GM12864 (cell line): ENCODE data around the gene STK32C.
A peak's percentile ranks its signal among the peaks of the same experiment; 100 is the strongest.
"Not testable (repeated sequence)": the region's sequence is repeated elsewhere in the genome, so short reads cannot be mapped to it uniquely, and the experiment has no call there.

Experiments used
- DNase-seq: peaks from one replicate; pipeline ENCODE4 v3.0.0-alpha.2; 2011; ENCODE audit warnings: low read depth
- H3K4me3 ChIP-seq: 2 replicates; pipeline ENCODE4 v1.5.1; 2011; ENCODE audit warnings: mild to moderate bottlenecking, low read depth, low read length, control low read depth
- TF ChIP-seq, protein P1 (sequence below): IDR thresholded peaks from 2 replicates; pipeline ENCODE4 v1.5.1; 2011; ENCODE audit warnings: low read depth, mild to moderate bottlenecking, moderate library complexity, low read length, control low read depth, inconsistent platforms; ENCODE audit errors: missing control alignments

STK32C gene

DNA sequence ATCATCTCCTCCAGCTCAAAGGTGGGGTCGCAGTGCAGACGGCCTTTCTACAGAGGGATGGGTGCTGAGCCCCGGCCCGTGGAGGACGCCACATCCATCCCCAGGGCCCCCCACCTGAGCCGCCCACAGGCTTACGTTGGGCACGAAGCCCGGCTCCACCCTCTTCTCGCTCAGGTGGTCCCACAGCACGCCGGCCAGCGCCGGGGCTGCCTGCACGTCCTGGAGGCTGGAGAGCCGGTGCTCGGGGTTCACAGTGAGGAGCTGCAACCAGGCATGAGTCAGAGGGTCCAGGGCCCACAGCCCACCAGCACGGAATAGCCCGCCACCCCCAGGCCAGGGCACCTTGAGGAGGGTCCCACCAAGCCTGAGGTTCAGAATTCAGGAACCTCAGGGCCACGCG, 85.0 kb downstream of the STK32C start:
- no peak for DNase-seq
- no peak overlapping the region for H3K4me3 ChIP-seq
- TF ChIP-seq, protein P1, sequence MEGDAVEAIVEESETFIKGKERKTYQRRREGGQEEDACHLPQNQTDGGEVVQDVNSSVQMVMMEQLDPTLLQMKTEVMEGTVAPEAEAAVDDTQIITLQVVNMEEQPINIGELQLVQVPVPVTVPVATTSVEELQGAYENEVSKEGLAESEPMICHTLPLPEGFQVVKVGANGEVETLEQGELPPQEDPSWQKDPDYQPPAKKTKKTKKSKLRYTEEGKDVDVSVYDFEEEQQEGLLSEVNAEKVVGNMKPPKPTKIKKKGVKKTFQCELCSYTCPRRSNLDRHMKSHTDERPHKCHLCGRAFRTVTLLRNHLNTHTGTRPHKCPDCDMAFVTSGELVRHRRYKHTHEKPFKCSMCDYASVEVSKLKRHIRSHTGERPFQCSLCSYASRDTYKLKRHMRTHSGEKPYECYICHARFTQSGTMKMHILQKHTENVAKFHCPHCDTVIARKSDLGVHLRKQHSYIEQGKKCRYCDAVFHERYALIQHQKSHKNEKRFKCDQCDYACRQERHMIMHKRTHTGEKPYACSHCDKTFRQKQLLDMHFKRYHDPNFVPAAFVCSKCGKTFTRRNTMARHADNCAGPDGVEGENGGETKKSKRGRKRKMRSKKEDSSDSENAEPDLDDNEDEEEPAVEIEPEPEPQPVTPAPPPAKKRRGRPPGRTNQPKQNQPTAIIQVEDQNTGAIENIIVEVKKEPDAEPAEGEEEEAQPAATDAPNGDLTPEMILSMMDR: no peak

DNA sequence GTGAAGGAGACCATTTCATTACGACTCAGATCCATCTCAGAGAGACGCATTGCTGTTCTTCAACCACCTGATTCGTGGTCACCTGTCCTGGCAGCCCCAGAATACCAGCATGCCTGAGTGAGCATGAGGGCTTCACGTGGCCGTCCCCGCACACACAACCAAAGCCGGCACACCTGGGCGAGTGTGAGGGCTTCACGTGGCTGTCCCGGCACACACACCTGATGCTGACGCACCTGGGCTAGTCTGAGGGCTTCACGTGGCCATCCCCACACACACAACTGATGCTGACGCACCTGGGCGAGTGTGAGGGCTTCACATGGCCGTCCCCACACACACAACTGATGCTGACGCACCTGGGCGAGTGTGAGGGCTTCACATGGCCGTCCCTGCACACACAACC, 86.8 kb downstream of the STK32C start:
- not testable (repeated sequence) for DNase-seq, H3K4me3 ChIP-seq

DNA sequence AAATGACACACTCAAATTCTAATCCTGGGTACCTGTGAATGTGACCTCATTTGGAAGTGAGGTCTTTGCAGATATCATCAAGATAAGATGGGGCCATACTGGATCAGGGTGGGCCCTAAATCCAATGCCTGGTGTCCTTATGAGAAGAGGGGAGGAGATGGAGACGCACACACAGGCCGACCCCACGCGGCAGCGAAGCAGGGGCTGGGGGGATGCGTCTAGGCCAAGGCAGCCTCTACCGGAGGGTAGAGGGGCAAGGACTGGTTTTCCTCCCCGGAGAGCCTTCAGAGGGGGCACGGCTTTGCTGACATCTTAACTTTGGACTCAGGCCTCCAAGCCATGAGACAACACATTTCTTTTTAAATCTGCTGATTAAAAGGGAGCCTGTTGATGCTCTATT, 87.7 kb downstream of the STK32C start:
- TF ChIP-seq, protein P1: no peak

DNA sequence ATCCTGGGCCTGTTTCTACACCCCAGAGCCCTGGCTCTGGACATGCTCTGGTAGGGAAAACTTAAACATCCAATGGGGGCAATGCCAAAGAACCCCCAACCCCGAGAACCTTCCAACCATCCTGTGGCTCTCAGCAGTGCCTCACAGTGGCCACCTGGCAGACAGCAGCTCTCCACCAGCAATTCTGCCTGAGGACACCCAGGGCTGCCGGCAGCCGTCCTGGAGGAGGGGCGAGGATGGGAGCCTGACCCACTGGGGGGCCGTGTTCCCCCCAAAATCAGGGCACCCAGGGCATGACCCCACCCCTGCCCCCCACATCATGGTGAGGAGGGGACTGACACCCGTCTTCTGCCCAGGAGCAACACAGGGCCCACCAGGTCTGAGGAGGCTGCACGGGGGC, 88.3 kb downstream of the STK32C start:
- TF ChIP-seq, protein P1: peak; percentile 28
- no peak overlapping the region for H3K4me3 ChIP-seq
- DNase-seq: no peak

More for the DNA sequence above, 87.7 kb downstream of the STK32C start:
- no peak for DNase-seq
- no peak overlapping the region for H3K4me3 ChIP-seq

DNA sequence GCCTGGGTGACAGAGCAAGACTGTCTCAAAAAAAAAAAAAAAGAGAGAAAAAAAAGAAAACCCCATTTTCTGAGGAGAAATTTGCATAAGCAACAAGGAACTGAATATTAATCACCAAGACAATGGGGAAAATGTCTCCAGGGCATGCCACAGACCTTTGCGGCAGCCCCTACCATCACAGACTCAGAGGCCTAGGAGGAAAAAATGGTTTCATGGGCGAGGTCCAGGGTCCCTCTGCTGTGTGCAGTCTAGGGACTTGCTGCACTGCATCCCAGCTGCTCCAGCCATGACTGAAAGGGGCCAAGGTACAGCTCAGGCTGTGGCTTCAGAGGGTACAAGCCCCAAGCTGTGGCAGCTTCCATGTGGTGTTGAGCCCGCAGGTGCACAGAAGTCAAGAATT, 91.3 kb downstream of the STK32C start:
- DNase-seq, H3K4me3 ChIP-seq: not testable (repeated sequence)

DNA sequence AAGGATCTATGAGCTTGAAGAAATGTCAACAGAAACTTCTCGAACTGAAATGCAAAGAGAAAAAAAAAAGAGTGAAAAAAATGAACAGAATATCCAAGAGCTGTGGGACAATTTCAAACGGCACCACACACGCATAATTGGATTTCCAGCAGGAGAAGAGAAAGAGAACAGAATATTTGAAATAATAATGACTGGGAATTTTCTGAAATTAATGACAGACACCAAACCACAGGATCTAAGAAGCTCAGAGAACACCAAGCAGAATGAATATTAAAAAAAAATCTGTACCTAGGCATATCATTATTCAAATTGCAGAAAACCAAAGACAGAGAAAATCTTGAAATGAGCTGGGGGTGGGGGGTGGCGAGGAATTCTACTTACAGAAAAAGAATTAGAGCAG, 93.8 kb downstream of the STK32C start:
- DNase-seq: no peak
- TF ChIP-seq, protein P1: no peak
- no peak overlapping the region for H3K4me3 ChIP-seq

DNA sequence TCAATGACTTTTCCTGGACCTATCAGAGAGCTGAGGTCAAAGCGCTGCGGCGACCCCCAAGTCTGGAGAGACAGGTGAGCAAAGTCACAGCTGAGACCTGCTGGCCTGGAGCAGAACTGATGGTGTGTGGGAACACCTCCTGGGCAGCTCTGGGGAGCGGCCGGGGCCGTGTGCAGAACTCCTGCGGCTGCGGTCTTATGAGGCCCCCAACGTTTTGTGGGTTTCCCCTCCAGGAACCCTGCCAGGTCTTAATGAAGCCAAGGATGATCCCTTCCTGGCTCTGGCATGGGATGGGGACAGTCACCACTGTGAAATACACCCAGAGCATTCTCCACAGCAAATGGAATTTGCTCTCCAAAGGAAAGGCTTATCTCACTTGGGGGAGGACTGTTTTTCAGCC, 94.9 kb downstream of the STK32C start:
- TF ChIP-seq, protein P1: no peak
- no peak for DNase-seq
- H3K4me3 ChIP-seq: no peak overlapping the region

DNA sequence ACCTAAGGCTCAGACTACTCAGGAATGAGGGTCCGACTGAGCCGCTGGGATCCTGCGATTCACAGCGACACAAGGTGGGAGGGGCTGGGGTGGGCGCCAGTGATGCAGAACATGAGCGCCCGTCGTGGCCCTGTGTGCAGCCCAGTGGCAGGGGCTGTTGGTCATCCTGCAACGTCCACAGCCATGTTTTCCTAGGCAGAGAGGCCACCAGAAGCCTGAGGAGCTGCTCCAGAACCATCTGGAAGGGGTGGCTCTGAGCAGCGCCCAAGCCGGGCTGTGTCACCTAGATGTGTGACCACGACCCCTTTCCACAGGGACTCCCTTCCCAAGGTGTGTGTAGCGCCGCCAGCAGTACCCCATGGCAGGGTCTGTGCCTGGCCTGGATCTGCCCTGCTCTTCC, 96.5 kb downstream of the STK32C start:
- DNase-seq: no peak
- TF ChIP-seq, protein P1: no peak

More for the DNA sequence above, 96.5 kb downstream of the STK32C start:
- H3K4me3 ChIP-seq: no peak overlapping the region
